HG02610 (cell line): ENCODE data around the gene PPP3CA.
A peak's percentile ranks its signal among the peaks of the same experiment; 100 is the strongest.

Source experiments
- ATAC-seq: cut with Tn5 transposase; IDR thresholded peaks from one replicate; pipeline ENCODE4 v1.9.1; 2021; ENCODE audit warnings: mild to moderate bottlenecking, moderate library complexity; ENCODE audit not compliant: unreplicated experiment

The PPP3CA gene

DNA sequence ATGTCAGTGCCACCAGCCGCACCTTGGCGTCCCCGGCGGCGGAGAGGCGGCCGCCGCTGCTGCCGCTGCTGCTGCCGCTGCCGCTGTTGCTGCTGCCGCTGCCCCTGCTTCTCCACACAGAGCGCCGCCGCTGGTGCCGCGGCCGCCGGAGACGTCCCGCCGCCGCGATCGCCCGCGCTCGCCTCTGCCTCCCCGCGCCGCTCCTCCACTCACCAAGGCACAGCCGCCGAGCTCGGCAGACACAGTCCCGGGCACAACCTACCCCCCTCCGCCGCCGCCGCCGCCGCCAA, at the start of gene PPP3CA:
Gene PPP3CA (minus strand): TSS at position 260 of the 290 bp plus-strand sequence.
- ATAC-seq: peak; percentile 12

GRCh38 chr4:101393256-101393655, 45.9 kb upstream of the PPP3CA start:
- ATAC-seq: no peak

- no peak for ATAC-seq
Observed at GRCh38 chr4:101370663-101371210, 23.4 kb upstream of the PPP3CA start.

DNA sequence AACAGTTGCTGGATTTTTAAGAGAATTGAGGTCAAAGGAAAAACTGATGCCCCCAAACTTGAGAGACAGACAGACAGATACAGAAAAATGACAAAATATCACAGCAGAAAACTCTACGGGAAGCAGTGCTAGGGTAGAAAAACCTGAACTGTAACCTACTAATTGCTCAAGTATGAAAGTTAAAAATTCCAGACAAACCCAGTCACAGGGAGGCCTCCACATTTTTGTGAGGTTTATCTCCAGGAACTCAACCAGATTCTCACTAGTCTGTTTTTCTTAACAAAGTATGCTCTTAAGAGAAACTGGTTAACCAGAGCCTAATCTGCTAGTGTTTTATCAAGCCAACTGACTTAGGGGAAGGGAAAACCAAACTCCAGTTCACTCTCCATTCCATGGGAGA, 19.9 kb upstream of the PPP3CA start:
- no peak for ATAC-seq

DNA sequence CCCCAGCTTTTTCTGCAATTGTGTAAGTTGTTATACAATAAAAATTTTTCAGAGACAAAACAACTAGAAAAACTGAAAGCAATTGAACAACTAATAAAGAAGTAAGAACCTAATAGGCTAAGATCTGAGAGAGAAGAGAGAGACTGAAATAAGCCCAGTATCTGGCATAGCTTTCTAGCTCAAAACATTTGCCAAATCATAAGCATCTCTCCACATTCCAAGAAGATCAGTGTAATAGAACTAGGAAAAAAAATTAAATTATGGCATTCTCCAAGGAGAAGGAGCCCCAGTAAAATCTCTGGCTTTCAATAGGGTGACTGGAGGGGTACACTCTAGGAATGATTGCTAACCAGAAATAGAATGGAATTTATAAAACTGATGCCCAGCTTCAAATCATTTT, 19.0 kb upstream of the PPP3CA start:
- ATAC-seq: no peak

DNA sequence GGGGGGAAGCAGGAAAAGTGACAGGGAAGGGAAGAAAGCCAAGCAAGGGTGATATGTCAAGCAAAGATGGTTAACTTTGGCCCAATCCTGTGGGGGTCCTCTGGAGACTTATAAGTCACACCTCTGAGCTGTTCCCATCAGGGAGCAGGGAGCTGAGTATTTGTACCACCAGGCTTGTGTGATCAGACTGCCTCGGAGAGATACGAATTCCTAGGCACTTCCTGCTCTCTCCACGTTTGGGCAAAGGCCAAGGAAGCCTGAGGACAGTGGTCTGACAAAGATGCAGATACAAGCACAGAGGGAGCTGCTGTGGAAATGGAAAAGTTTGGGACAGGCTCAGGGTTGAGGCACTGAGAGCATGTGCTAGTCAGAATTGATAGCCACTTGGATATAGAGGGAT, 10.4 kb upstream of the PPP3CA start:
- no peak for ATAC-seq

- no peak for ATAC-seq
Observed at GRCh38 chr4:101356928-101357327, 9.6 kb upstream of the PPP3CA start.

GRCh38 chr4:101355767-101356702, 8.7 kb upstream of the PPP3CA start:
- no peak for ATAC-seq

DNA sequence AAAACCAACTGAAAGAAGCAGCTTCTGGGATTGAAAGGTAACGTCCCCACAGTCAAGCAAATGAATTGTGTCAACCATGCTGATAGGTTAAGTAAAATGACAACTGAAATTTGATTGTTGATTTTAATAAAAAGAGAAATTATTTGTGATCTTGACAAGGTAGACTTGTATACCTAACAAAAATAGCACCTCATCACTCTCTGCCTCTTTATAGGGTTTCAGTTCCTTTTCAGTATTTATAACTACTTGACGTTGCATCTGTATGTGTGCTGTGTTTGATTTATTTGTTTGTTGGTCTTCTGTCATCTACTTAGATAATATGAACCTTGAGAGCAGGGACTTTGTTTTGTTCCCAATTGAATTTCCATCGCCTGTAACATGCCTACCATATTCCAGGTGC, 7.9 kb upstream of the PPP3CA start:
- peak; percentile 96 for ATAC-seq

- no peak for ATAC-seq
Observed at GRCh38 chr4:101349801-101350064, 2.4 kb upstream of the PPP3CA start.

GRCh38 chr4:101348995-101349800, 1.9 kb upstream of the PPP3CA start:
- no peak for ATAC-seq

- no peak for ATAC-seq
Observed at GRCh38 chr4:101348367-101348827, 1.1 kb upstream of the PPP3CA start.

- peak; percentile 82 for ATAC-seq
Observed at GRCh38 chr4:101347557-101348366, 436 bp upstream of the PPP3CA start.

- peak; percentile 2 for ATAC-seq
Observed at GRCh38 chr4:101346351-101347266, 717 bp downstream of the PPP3CA start.

DNA sequence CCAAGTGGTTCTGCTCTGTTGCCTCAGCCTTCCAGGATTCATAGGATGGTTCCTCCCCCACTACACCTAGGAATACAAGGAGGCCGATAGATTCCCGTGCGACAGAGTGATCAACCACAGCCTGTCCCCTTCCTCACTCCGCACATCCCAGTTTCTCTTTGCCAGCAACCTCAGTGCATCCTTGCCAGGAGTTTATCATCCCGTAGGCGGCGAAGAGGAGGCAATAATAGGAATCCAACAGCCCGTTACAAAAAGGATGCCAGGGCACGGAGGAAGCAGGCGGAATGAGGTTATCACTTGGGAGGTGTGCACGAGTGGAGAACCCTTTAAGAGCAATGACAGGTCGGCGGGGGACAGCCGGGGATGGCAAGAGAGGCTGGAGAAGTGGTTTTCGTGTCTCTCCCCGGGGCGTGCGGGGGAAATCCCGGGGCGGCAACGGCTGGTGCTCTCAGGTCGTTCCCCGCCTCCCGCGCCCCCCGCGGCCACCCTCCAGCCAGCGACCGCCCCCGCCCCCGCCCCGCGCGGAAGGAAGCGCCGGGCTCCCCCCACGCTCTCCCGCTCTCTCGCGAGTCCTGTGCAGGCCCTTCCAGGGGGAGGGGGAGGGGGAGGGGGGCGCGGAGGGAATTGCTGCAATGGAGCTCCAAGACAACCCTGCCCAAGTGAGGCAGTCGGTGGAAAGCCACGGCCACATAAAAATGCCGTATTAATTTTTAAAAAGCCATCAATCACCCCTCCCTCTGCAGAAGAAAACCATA, 1.6 kb downstream of the PPP3CA start:
- ATAC-seq: no peak

GRCh38 chr4:101345271-101345595, 2.1 kb downstream of the PPP3CA start:
- ATAC-seq: no peak

DNA sequence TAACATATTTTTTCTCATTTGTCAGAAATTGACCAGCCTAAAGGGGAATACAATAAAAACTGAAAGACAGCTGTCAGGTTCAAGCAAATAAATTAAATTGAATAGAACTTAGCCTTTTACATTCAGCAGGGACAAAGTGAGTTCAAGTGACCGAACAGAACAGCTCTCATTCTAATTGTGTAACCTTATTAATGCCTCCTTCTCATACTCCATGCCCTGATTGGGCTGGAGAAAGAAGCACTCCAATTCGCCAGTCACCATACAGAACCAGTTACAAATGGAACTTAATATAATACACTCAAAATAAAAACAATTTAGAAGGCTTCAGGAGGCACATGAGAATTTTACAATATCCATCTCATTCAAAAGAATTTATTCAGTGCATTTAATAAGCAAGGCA, 8.0 kb downstream of the PPP3CA start:
- ATAC-seq: no peak

GRCh38 chr4:101337688-101338087, 9.6 kb downstream of the PPP3CA start:
- no peak for ATAC-seq

DNA sequence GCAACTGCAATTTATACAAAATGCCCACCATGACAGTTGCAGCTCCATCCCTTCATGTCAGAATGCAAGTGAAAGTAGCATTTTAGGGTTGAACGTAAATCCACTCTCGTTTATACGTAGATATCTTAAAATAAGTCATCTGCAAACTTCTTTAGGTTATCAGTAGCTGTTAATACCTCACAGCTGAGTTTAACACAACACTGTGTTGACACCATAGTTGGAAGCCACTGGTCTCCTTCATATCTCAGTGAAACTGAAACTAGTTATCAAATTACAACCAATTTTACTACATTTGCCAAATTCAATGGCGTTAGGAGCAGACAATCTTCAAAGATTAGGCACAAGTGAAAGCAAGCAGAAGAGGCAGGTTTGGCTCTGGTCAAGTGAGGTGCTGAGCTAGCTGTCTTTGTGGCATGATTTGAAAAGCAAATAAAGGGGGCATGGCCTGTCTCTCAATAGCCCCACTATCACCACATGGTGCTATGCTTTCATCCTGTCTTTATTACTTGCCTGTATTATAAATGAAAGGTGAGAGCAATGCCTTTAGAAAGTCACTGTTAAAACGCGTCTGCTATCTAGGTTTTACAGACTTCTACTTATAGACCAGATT, 12.3 kb downstream of the PPP3CA start:
- peak; percentile 75 for ATAC-seq
